Measurements from ENCODE around the gene NEURL2. TPM values are rescaled to one million over a fixed set of nuclear protein-coding genes. Genes with fewer than 3 reads are reported as not detected.

NEURL2 gene
- total RNA-seq, 1 experiment from 2014 or later, result 3.3 TPM

GRCh38 chr20:45917790-45918141, 26.8 kb upstream of the NEURL2 start:
- no peaks in the 10 kb centered on the region for H3K27me3 ChIP-seq (replicated peaks; ENCODE audit: insufficient read depth, low read depth, low read length, poor library complexity)
- H3K9me3 ChIP-seq (ENCODE audit: low read depth, low read length, poor library complexity, severe bottlenecking), result no peaks in the 10 kb centered on the region
- H3K36me3 ChIP-seq (ENCODE audit: insufficient read depth, low read length, poor library complexity, severe bottlenecking), result no peaks in the 10 kb centered on the region
- no TSS peak for BruUV-seq (replicated peaks)
- CTCF ChIA-PET, result no interaction called here
- no peak overlapping the region for H3K27ac ChIP-seq (ENCODE audit: low read depth, low read length, poor library complexity, severe bottlenecking)
- no peak for TF ChIP-seq CTCF (conservative IDR thresholded peaks at IDR 0.05; ENCODE audit: low read depth, low read length)
- TF ChIP-seq EZH2 (IDR thresholded peaks at IDR 0.05; ENCODE audit: borderline replicate concordance, low read depth, low read length, poor library complexity, severe bottlenecking), result no peak
- H3K4me1 ChIP-seq (ENCODE audit: insufficient read depth, low read length, poor library complexity, severe bottlenecking), result no peaks in the 10 kb centered on the region
- no peak overlapping the region for H3K4me3 ChIP-seq (ENCODE audit: low read depth, low read length, poor library complexity, severe bottlenecking)
- POLR2A ChIA-PET (ENCODE audit: low non-redundant PET), result no interaction called here
- DNase-seq (ENCODE audit: low spot score), result no peak
- intact Hi-C loops (cut with micrococcal nuclease; ENCODE audit: unreplicated experiment), result no loop called here

- H3K27ac ChIP-seq (ENCODE audit: low read depth, low read length, poor library complexity, severe bottlenecking), result no peak overlapping the region
- ChIA-PET POLR2A (ENCODE audit: low non-redundant PET) (no interaction called here), CTCF (no interaction called here)
- peaks cover 4% of the 10 kb centered on the region for H3K36me3 ChIP-seq (ENCODE audit: insufficient read depth, low read length, poor library complexity, severe bottlenecking)
- BruUV-seq (replicated peaks), result no TSS peak
- intact Hi-C loops (cut with micrococcal nuclease; ENCODE audit: unreplicated experiment), result no loop called here
- no peaks in the 10 kb centered on the region for H3K9me3 ChIP-seq (ENCODE audit: low read depth, low read length, poor library complexity, severe bottlenecking)
- no peak for DNase-seq (ENCODE audit: low spot score)
- H3K27me3 ChIP-seq (replicated peaks; ENCODE audit: insufficient read depth, low read depth, low read length, poor library complexity), result no peaks in the 10 kb centered on the region
- TF ChIP-seq CTCF (conservative IDR thresholded peaks at IDR 0.05; ENCODE audit: low read depth, low read length) (no peak), EZH2 (IDR thresholded peaks at IDR 0.05; ENCODE audit: borderline replicate concordance, low read depth, low read length, poor library complexity, severe bottlenecking) (no peak)
- H3K4me3 ChIP-seq (ENCODE audit: low read depth, low read length, poor library complexity, severe bottlenecking), result no peak overlapping the region
- H3K4me1 ChIP-seq (ENCODE audit: insufficient read depth, low read length, poor library complexity, severe bottlenecking), result peaks cover 17% of the 10 kb centered on the region
Measured at GRCh38 chr20:45913116-45913515, 22.1 kb upstream of the NEURL2 start.

- ChIA-PET POLR2A (ENCODE audit: low non-redundant PET) (no interaction called here), CTCF (interaction anchor here (0.5 kb wide), 1 partner anchor 90 kb away, joined by 3 read pairs; no protein-coding TSS in a partner anchor)
- intact Hi-C loops (cut with micrococcal nuclease; ENCODE audit: unreplicated experiment), result no loop called here
- H3K4me3 ChIP-seq (ENCODE audit: low read depth, low read length, poor library complexity, severe bottlenecking), result peak overlapping the region; percentile 63
- peaks cover 9% of the 10 kb centered on the region for H3K36me3 ChIP-seq (ENCODE audit: insufficient read depth, low read length, poor library complexity, severe bottlenecking)
- no TSS peak for BruUV-seq (replicated peaks)
- H3K4me1 ChIP-seq (ENCODE audit: insufficient read depth, low read length, poor library complexity, severe bottlenecking), result peaks cover 17% of the 10 kb centered on the region
- TF ChIP-seq CTCF (conservative IDR thresholded peaks at IDR 0.05; ENCODE audit: low read depth, low read length), result no peak
- TF ChIP-seq EZH2 (IDR thresholded peaks at IDR 0.05; ENCODE audit: borderline replicate concordance, low read depth, low read length, poor library complexity, severe bottlenecking), result no peak
- no peaks in the 10 kb centered on the region for H3K27me3 ChIP-seq (replicated peaks; ENCODE audit: insufficient read depth, low read depth, low read length, poor library complexity)
- H3K27ac ChIP-seq (ENCODE audit: low read depth, low read length, poor library complexity, severe bottlenecking), result no peak overlapping the region
- DNase-seq (ENCODE audit: low spot score), result no peak
- no peaks in the 10 kb centered on the region for H3K9me3 ChIP-seq (ENCODE audit: low read depth, low read length, poor library complexity, severe bottlenecking)
Measured at GRCh38 chr20:45912344-45912682, 21.3 kb upstream of the NEURL2 start.

All from A673 (cell line).